ENCODE results near the gene TEC. TPM values are rescaled to one million over a fixed set of nuclear protein-coding genes. Genes with fewer than 3 reads are reported as not detected.

TEC gene
- total and polyA plus RNA-seq, 9 of the 15 experiments (the other 6 are each of a cell fraction or from before 2014, with no cell fraction given): 5.3 to 14.7 (median 8.8) TPM

GRCh38 chr4:48242511-48243195 is 27.0 kb downstream of the TEC start:
- ChIA-PET CTCF (ENCODE audit: low intra/inter-chr PET ratio) (no interaction called here), POLR2A (interaction anchor here (0.9 to 1.5 kb wide), 4 partner anchors 9 to 31 kb away, joined by 3 to 6 read pairs (median 4); no protein-coding TSS in a partner anchor)
- Histone ChIP-seq H3K9ac (ENCODE audit: insufficient read depth in 1 of 2, low read depth in 2 of 2, low read length in 2 of 2) (no peak overlapping the region), H4K20me1 (replicated peaks; ENCODE audit: control insufficient read depth, insufficient read depth, low read length) (no peaks in the 10 kb centered on the region), H3K4me3 (no peak overlapping the region), H3K4me2 (ENCODE audit: insufficient read depth, low read length) (no peak overlapping the region; the same call in 1 of the 2 replicates), H3K9me3 (replicated peaks; ENCODE audit: control insufficient read depth, insufficient read depth, low read depth, low read length) (peaks cover 6% of the 10 kb centered on the region; the same call in 1 of the 2 replicates), H3K4me1 (replicated peaks in 1 of 2; ENCODE audit: control insufficient read depth in 2 of 2, insufficient read depth in 2 of 2, low read length in 2 of 2) (peaks cover 10 to 56% of the 10 kb centered on the region in 2 experiments; a peak in 4 of 5 replicates), H3K9me1 (ENCODE audit: control insufficient read depth, insufficient read depth, low read length) (no peaks in the 10 kb centered on the region), H3K27me3 (ENCODE audit: control insufficient read depth in 2 of 2, insufficient read depth in 2 of 2, low read length in 2 of 2) (no peaks in the 10 kb centered on the region), H2AFZ (ENCODE audit: low read depth, low read length) (no peak overlapping the region), H3K79me2 (ENCODE audit: control insufficient read depth, insufficient read depth, low read length) (peaks cover 95% of the 10 kb centered on the region), H3K36me3 (ENCODE audit: control insufficient read depth, insufficient read depth, low read length) (peaks cover 3% of the 10 kb centered on the region; the same call in 1 of the 3 replicates), H3K27ac (ENCODE audit: extremely low read depth, low read depth, low read length) (peak overlapping the region; percentile 35; the same call in 2 of the 3 replicates)
- 22% methylated on average over 1 of the region's 1 CpG for WGBS (ENCODE audit: insufficient coverage, low coverage, missing lambda C conversion rate)
- no peak for FAIRE-seq
- DNase-seq (ENCODE audit: extremely low read depth in 1 of 4, low spot score in 3 of 4): no peak
- intact Hi-C loops (cut with micrococcal nuclease) (loop anchor here (2.0 kb wide), 2 partner anchors 26 to 38 kb away; partner anchors contain the start of gene TEC), in situ Hi-C loops (cut with MboI) (no loop called here)
- BruUV-seq (replicated peaks): no TSS peak
- ATAC-seq: no peak
- TF ChIP-seq ZNF551 (CRISPR knock-in tag; IDR thresholded peaks at IDR 0.05) (no peak), RBM14 (IDR thresholded peaks at IDR 0.05; ENCODE audit: borderline replicate concordance, insufficient read depth, low read depth, low read length) (no peak), PML (IDR thresholded peaks at IDR 0.05; ENCODE audit: low read length) (no peak), ZNF561 (CRISPR knock-in tag; conservative IDR thresholded peaks at IDR 0.05) (no peak), RNF2 (IDR thresholded peaks at IDR 0.05) (no peak)

Measured in K562 (cell line).